Astrocyte (in vitro differentiated cells and primary cell): ENCODE data around the gene RAPGEF3. TPM values are rescaled to one million over a fixed set of nuclear protein-coding genes. Genes with fewer than 3 reads are reported as not detected.

ENCODE experiments used
- DNase-seq: peaks from one replicate; pipeline ENCODE4 v3.0.0-alpha.2; 2010; ENCODE audit warnings: low read depth
- FAIRE-seq: peaks from 2 replicates; lab custom pipeline; 2011; peaks lifted over from hg19 to GRCh38; lab: Jason Lieb, UNC
- H2AFZ ChIP-seq: 2 replicates; pipeline ENCODE4 v1.6.0; 2012; ENCODE audit warnings: low read depth, low read length, inconsistent platforms
- H3K27ac ChIP-seq: 2 replicates; pipeline ENCODE4 v1.5.1; 2011; ENCODE audit warnings: low read depth, low read length, inconsistent platforms
- H3K27me3 ChIP-seq: 2 replicates; pipeline ENCODE4 v1.6.0; 2011; ENCODE audit warnings: low read length, inconsistent platforms; ENCODE audit not compliant: insufficient read depth
- H3K36me3 ChIP-seq: 2 replicates; pipeline ENCODE4 v1.5.1; 2011; ENCODE audit warnings: low read length, inconsistent platforms; ENCODE audit not compliant: insufficient read depth
- H3K4me1 ChIP-seq: 2 replicates; pipeline ENCODE4 v1.5.1; 2011; ENCODE audit warnings: low read length, inconsistent platforms; ENCODE audit not compliant: insufficient read depth
- H3K4me2 ChIP-seq: 2 replicates; pipeline ENCODE4 v1.6.0; 2012; ENCODE audit warnings: low read length, inconsistent platforms
- H3K4me3 ChIP-seq: 2 replicates; pipeline ENCODE4 v1.5.1; 2011; ENCODE audit warnings: low read depth, mild to moderate bottlenecking, low read length, inconsistent platforms; ENCODE audit not compliant: insufficient read depth
- H3K79me2 ChIP-seq: 2 replicates; pipeline ENCODE4 v1.6.0; 2012; ENCODE audit warnings: mild to moderate bottlenecking, low read length, inconsistent platforms; ENCODE audit not compliant: insufficient read depth
- H3K9ac ChIP-seq: 2 replicates; pipeline ENCODE4 v1.6.0; 2012; ENCODE audit warnings: mild to moderate bottlenecking, low read length, inconsistent platforms
- H3K9me3 ChIP-seq: 2 replicates; pipeline ENCODE4 v1.5.1; 2012; ENCODE audit warnings: low read depth, mild to moderate bottlenecking, low read length, inconsistent platforms; ENCODE audit not compliant: insufficient read depth
- H4K20me1 ChIP-seq: 2 replicates; pipeline ENCODE4 v1.6.0; 2012; ENCODE audit warnings: low read length, inconsistent platforms; ENCODE audit not compliant: insufficient read depth
- H3K27ac Mint-ChIP-seq: one replicate; pipeline ENCODE4 v1.8.0; 2021; ENCODE audit warnings: mild to moderate bottlenecking, mixed read lengths; ENCODE audit not compliant: unreplicated experiment
- H3K27me3 Mint-ChIP-seq: one replicate; pipeline ENCODE4 v1.8.0; 2021; ENCODE audit warnings: low read depth, mixed read lengths; ENCODE audit not compliant: unreplicated experiment
- H3K36me3 Mint-ChIP-seq: one replicate; pipeline ENCODE4 v1.8.0; 2021; ENCODE audit warnings: low read depth, mixed read lengths; ENCODE audit not compliant: unreplicated experiment
- H3K4me1 Mint-ChIP-seq: one replicate; pipeline ENCODE4 v1.8.0; 2021; ENCODE audit warnings: low read depth, mixed read lengths; ENCODE audit not compliant: unreplicated experiment
- H3K4me3 Mint-ChIP-seq: one replicate; pipeline ENCODE4 v1.8.0; 2021; ENCODE audit warnings: mild to moderate bottlenecking, moderate library complexity, mixed read lengths; ENCODE audit not compliant: unreplicated experiment
- H3K9me3 Mint-ChIP-seq: one replicate; pipeline ENCODE4 v1.8.0; 2021; ENCODE audit warnings: mild to moderate bottlenecking, mixed read lengths; ENCODE audit not compliant: unreplicated experiment
- CTCF ChIP-seq: IDR thresholded peaks from 2 replicates; pipeline ENCODE4 v1.5.1; 2011; ENCODE audit warnings: low read depth, mild to moderate bottlenecking, inconsistent platforms, low read length, moderate library complexity; ENCODE audit not compliant: insufficient read depth
- EZH2 ChIP-seq: IDR thresholded peaks from 2 replicates; pipeline ENCODE4 v1.6.1; 2012; ENCODE audit warnings: mild to moderate bottlenecking, low read length, inconsistent platforms; ENCODE audit not compliant: insufficient read depth
- total RNA-seq: library from RNA; stranded (reverse); gene quantifications from 2 replicates; pipeline ENCODE4 v1.2.1, GENCODE V29; 2021

RAPGEF3 gene
- total RNA-seq, 1 donor from 2014 or later = 5.9 TPM

DNA sequence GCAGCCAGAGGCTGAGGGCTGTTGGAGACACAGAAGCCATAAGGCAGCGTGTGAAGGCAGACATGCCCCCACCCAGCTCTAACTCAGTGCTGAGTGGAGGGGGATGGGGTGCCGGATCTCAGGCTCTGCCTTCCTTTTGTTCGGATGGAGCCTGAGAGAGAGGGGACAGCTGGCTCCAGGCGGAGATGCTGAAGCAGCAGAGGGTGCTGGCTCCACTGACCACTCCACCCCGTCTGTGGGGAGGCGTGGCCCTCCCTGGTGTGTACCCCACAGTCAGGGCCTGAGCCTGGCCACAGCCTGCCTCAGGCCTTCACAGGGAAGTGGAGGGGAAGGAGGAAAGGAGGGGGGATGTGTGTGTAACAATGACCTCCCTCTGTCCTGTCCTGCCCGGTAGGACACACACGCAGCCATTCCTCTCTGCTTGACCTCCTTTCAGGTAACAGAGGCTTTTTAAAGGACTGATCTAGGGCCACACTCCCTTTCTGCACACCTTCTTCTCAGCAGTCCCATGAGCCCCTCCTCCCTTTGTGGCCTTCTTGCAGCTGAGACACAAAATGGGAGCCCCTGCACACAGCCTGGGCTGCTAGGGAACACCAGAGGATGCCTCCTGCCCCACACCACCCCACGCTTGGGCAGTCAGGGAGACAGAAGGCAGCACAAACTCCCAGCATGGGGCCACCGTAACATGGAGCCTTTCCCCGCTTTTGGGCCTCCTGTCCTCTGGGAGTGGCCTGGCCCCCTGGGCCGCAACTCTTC lies 23.8 kb downstream of the RAPGEF3 start:
- TF ChIP-seq CTCF = no peak
- TF ChIP-seq EZH2 = no peak
- Mint-ChIP-seq H3K36me3 (peaks cover 8% of the 10 kb centered on the region), H3K4me1 (peaks cover 7% of the 10 kb centered on the region), H3K27ac (no peak overlapping the region), H3K4me3 (no peak overlapping the region), H3K9me3 (peaks cover 4% of the 10 kb centered on the region), H3K27me3 (peaks cover 36% of the 10 kb centered on the region)
- H3K4me1 ChIP-seq = peaks cover 13% of the 10 kb centered on the region
- H3K79me2 ChIP-seq = no peaks in the 10 kb centered on the region
- no peak overlapping the region for H3K4me2 ChIP-seq
- no peak overlapping the region for H3K9ac ChIP-seq
- FAIRE-seq (no peak), DNase-seq (no peak)
- H3K27me3 ChIP-seq = peaks cover 2% of the 10 kb centered on the region
- H4K20me1 ChIP-seq = no peaks in the 10 kb centered on the region
- no peaks in the 10 kb centered on the region for H3K36me3 ChIP-seq
- no peaks in the 10 kb centered on the region for H3K9me3 ChIP-seq
- H3K4me3 ChIP-seq = no peak overlapping the region
- no peak overlapping the region for H3K27ac ChIP-seq
- H2AFZ ChIP-seq = no peak overlapping the region

DNA sequence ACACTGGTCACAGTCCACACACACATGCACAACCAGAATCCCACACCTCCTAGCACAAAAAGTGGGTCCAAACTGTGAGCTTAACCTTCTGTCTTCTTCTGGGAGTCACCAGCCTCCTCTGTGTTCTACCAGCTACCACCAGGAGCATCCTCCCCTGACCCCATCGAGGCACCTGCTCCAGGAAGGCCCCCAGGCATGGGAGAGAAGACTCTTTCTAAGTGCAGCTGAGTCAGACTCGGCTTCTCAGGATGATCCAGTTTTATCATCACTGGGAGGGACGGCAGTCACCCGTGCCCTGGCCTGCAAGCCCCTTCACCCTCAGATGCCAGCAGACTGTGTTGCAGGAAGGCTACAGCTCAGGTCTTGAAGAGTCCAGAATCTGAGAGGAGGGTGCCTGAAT lies 25.5 kb downstream of the RAPGEF3 start:
- DNase-seq (no peak), FAIRE-seq (no peak)
- no peak overlapping the region for H3K9ac ChIP-seq
- H3K27me3 ChIP-seq = no peaks in the 10 kb centered on the region
- H3K27me3 Mint-ChIP-seq = peaks cover 31% of the 10 kb centered on the region
- no peak overlapping the region for H2AFZ ChIP-seq
- no peak for TF ChIP-seq EZH2
- TF ChIP-seq CTCF = no peak
- H3K79me2 ChIP-seq = no peaks in the 10 kb centered on the region
- no peak overlapping the region for H3K4me3 ChIP-seq
- H3K4me1 Mint-ChIP-seq = peaks cover 11% of the 10 kb centered on the region
- H3K4me2 ChIP-seq = no peak overlapping the region
- H4K20me1 ChIP-seq = no peaks in the 10 kb centered on the region
- H3K36me3 Mint-ChIP-seq = peaks cover 3% of the 10 kb centered on the region
- no peaks in the 10 kb centered on the region for H3K36me3 ChIP-seq
- H3K9me3 ChIP-seq = no peaks in the 10 kb centered on the region
- no peak overlapping the region for H3K27ac Mint-ChIP-seq
- no peak overlapping the region for H3K4me3 Mint-ChIP-seq
- peaks cover 13% of the 10 kb centered on the region for H3K4me1 ChIP-seq
- peaks cover 6% of the 10 kb centered on the region for H3K9me3 Mint-ChIP-seq
- no peak overlapping the region for H3K27ac ChIP-seq

DNA sequence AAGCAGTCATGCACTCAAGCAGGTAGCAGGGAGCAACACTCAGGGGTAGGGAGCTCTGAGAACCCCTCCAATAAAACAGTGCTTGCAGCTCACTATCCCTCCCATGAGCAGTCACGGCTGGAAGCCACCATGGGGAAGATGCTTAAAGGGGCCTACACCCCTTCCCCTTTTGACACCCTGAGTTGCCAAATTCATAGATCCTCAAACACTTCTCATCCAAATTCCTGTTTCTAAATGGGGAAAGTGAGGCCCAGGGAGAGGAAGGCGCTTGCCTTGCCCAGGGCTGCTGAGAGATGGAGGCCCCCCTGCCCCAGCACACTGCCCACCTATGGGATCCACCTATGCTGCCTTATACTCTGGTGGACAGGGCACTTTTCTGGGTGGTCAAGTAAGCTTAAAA lies 26.2 kb downstream of the RAPGEF3 start:
- no peak for DNase-seq
- Mint-ChIP-seq H3K27me3 (peaks cover 34% of the 10 kb centered on the region), H3K9me3 (peaks cover 6% of the 10 kb centered on the region), H3K4me3 (no peak overlapping the region), H3K36me3 (peaks cover 3% of the 10 kb centered on the region), H3K27ac (no peak overlapping the region), H3K4me1 (peaks cover 11% of the 10 kb centered on the region)
- H3K36me3 ChIP-seq = no peaks in the 10 kb centered on the region
- TF ChIP-seq EZH2 = no peak
- no peak for TF ChIP-seq CTCF
- no peaks in the 10 kb centered on the region for H3K9me3 ChIP-seq
- no peak overlapping the region for H3K4me3 ChIP-seq
- no peak overlapping the region for H3K9ac ChIP-seq
- peaks cover 13% of the 10 kb centered on the region for H3K4me1 ChIP-seq
- no peak for FAIRE-seq
- H3K4me2 ChIP-seq = no peak overlapping the region
- no peaks in the 10 kb centered on the region for H3K27me3 ChIP-seq
- no peak overlapping the region for H2AFZ ChIP-seq
- no peaks in the 10 kb centered on the region for H3K79me2 ChIP-seq
- H3K27ac ChIP-seq = no peak overlapping the region
- H4K20me1 ChIP-seq = no peaks in the 10 kb centered on the region
